Measurements from ENCODE around the gene MRPL12. TPM values are rescaled to one million over a fixed set of nuclear protein-coding genes. Genes with fewer than 3 reads are reported as not detected.

MRPL12 gene
- total and polyA plus RNA-seq, 2 of the 13 experiments (the other 11 are each of a cell fraction or from before 2014, with no cell fraction given) = 39.1 to 94.1 TPM

DNA sequence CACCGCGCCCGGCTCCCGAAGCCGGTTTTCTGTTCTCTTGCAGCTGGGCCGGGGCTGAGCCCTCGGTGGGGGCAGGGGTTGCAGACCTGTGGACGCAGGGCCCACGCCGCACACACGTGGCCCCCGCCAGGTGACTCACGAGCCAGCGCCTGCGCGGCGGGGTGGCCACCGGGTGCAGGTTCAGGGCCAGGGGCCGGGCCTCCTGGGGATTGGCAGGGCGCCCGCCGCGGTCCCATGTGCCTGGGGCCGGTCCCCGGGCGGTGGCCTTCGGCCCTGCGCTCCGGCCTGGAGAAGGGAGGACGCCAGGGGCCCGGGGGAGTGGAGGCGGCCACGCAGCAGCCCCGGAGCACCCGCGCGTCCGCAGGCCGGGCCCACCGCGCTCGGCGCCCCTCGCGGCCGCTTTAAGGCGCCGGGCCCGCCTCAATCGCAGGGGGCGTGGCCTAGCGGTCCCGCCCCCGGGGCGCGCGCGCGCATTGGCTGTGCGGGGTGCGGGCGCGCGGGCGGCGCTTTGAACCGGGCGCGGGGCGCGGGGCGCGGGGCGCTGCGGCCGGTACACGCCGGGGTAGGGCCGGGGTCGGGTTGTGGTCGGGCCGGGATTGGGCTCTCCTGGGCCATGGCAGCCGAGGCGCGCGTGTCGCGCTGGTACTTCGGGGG lies 8.8 kb downstream of the MRPL12 start, which contains the start of gene SLC25A10 (continued):
- TF ChIP-seq, protein P1, sequence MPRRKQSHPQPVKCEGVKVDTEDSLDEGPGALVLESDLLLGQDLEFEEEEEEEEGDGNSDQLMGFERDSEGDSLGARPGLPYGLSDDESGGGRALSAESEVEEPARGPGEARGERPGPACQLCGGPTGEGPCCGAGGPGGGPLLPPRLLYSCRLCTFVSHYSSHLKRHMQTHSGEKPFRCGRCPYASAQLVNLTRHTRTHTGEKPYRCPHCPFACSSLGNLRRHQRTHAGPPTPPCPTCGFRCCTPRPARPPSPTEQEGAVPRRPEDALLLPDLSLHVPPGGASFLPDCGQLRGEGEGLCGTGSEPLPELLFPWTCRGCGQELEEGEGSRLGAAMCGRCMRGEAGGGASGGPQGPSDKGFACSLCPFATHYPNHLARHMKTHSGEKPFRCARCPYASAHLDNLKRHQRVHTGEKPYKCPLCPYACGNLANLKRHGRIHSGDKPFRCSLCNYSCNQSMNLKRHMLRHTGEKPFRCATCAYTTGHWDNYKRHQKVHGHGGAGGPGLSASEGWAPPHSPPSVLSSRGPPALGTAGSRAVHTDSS (CRISPR knock-in tag; conservative IDR thresholded peaks at IDR 0.05) = peak; percentile 94; the same call in 1 of the 2 replicates
- peak; percentile 92 for TF ChIP-seq FOXA3 (CRISPR knock-in tag; IDR thresholded peaks at IDR 0.05)
- no peak for TF ChIP-seq TCF7L2 (IDR thresholded peaks at IDR 0.05; ENCODE audit: low read depth, low read length)
- peak; percentile 83; the same call in 1 of the 2 replicates for TF ChIP-seq MAF1 (CRISPR knock-in tag; IDR thresholded peaks at IDR 0.05; ENCODE audit: borderline replicate concordance)
- no peak for TF ChIP-seq NFRKB (IDR thresholded peaks at IDR 0.05)
- peak; percentile 94; the same call in 2 of the 3 replicates for TF ChIP-seq MXI1 (IDR thresholded peaks at IDR 0.05; ENCODE audit: borderline replicate concordance, low read depth, low read length)
- TF ChIP-seq FOXP4 (CRISPR knock-in tag; IDR thresholded peaks at IDR 0.05) = peak; percentile 83
- TF ChIP-seq ZNF337 (CRISPR knock-in tag; IDR thresholded peaks at IDR 0.05; ENCODE audit: borderline replicate concordance, low read depth) = 0 out of 2 replicates have a peak, but pooled peaks have one; percentile 63
- peak; percentile 99 for TF ChIP-seq ZSCAN12 (CRISPR knock-in tag; IDR thresholded peaks at IDR 0.05)
- peak; percentile 78; the same call in 1 of the 2 replicates for TF ChIP-seq DDIT3 (CRISPR knock-in tag; IDR thresholded peaks at IDR 0.05)
- TF ChIP-seq SOX5 (CRISPR knock-in tag; IDR thresholded peaks at IDR 0.05; ENCODE audit: borderline replicate concordance) = peak; percentile 85
- peak; percentile 97 for TF ChIP-seq SPEN (CRISPR knock-in tag; IDR thresholded peaks at IDR 0.05; ENCODE audit: low read depth)
- peak; percentile 97 for TF ChIP-seq TEAD2 (CRISPR knock-in tag; IDR thresholded peaks at IDR 0.05)
- TF ChIP-seq ZNF616 (CRISPR knock-in tag; IDR thresholded peaks at IDR 0.05; ENCODE audit: low read depth) = peak; percentile 98
- TF ChIP-seq ATF3 (CRISPR knock-in tag; IDR thresholded peaks at IDR 0.05) = peak; percentile 93
- no peak for TF ChIP-seq HHEX (CRISPR knock-in tag; IDR thresholded peaks at IDR 0.05)
- TF ChIP-seq ARNT (IDR thresholded peaks at IDR 0.05) = no peak
- peak; percentile 97 for TF ChIP-seq MTF1 (CRISPR knock-in tag; IDR thresholded peaks at IDR 0.05)
- TF ChIP-seq, protein P2, sequence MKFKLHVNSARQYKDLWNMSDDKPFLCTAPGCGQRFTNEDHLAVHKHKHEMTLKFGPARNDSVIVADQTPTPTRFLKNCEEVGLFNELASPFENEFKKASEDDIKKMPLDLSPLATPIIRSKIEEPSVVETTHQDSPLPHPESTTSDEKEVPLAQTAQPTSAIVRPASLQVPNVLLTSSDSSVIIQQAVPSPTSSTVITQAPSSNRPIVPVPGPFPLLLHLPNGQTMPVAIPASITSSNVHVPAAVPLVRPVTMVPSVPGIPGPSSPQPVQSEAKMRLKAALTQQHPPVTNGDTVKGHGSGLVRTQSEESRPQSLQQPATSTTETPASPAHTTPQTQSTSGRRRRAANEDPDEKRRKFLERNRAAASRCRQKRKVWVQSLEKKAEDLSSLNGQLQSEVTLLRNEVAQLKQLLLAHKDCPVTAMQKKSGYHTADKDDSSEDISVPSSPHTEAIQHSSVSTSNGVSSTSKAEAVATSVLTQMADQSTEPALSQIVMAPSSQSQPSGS (CRISPR knock-in tag; IDR thresholded peaks at IDR 0.05) = peak; percentile 92
- TF ChIP-seq ZNF775 (CRISPR knock-in tag; IDR thresholded peaks at IDR 0.05; ENCODE audit: borderline replicate concordance) = peak; percentile 70; the same call in 1 of the 2 replicates
- TF ChIP-seq ZNF878 (CRISPR knock-in tag; IDR thresholded peaks at IDR 0.05) = peak; percentile 99
- TF ChIP-seq CREM (IDR thresholded peaks at IDR 0.05) = no peak
- no peak for TF ChIP-seq CREM (CRISPR knock-in tag; IDR thresholded peaks at IDR 0.05)
- TF ChIP-seq ZNF746 (CRISPR knock-in tag; IDR thresholded peaks at IDR 0.05) = peak; percentile 97
- TF ChIP-seq ZNF138 (CRISPR knock-in tag; IDR thresholded peaks at IDR 0.05; ENCODE audit: low read depth) = no peak; the same call in none of the 2 replicates
- TF ChIP-seq SSRP1 (CRISPR knock-in tag; IDR thresholded peaks at IDR 0.05) = no peak
- TF ChIP-seq NCOR1 (IDR thresholded peaks at IDR 0.05; ENCODE audit: borderline replicate concordance, low read length) = peak; percentile 24; the same call in 1 of the 2 replicates
- peak; percentile 99 for TF ChIP-seq IRX3 (CRISPR knock-in tag; IDR thresholded peaks at IDR 0.05; ENCODE audit: borderline replicate concordance, low read depth)

Measured in HepG2 (cell line).